ENCODE data around the gene LRP10. TPM values are rescaled to one million over a fixed set of nuclear protein-coding genes. Genes with fewer than 3 reads are reported as not detected.
A peak's percentile ranks its signal among the peaks of the same experiment; 100 is the strongest.

LRP10 gene
- total RNA-seq, 1 donor from 2014 or later, result 16.3 TPM

DNA sequence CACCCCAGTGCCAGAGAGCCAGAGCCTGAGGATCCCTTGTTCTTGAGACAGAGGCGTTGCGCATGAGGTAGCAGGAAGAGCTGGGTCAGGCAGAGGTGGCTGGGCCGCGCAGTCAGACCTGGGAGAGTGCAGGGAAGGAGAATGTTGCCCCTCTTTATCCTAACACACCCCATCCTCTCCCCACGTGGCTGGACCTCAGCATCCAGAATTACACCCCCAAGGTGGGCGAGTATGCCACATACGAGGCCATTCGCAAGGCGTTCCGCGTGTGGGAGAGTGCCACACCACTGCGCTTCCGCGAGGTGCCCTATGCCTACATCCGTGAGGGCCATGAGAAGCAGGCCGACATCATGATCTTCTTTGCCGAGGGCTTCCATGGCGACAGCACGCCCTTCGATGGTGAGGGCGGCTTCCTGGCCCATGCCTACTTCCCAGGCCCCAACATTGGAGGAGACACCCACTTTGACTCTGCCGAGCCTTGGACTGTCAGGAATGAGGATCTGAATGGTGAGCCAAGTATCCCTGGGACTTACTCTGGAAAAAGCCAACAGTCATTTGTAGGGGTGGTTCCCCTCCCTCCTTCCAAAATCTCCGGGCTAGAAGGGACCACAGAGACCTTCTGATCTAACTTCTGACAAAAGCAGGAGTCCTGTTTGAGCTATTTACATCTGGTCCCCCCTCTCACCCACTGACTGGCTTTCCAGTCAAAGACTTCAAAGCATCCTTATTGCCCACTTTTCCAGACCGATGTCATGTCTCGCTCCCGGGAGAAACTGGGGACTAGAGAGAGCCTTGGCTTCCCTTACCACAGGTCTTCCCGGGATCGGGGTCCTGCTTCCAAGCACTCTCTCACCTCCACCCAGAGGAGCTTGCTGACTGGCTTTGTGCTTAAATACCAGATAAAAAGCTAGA, 29.1 kb upstream of the LRP10 start:
- H3K36me3 Mint-ChIP-seq (ENCODE audit: low read depth), result peaks cover 6% of the 10 kb centered on the region
- peak overlapping the region; percentile 23 for H3K4me3 Mint-ChIP-seq
- no peak for DNase-seq (ENCODE audit: low read depth, low spot score)
- H3K9me3 Mint-ChIP-seq, result no peaks in the 10 kb centered on the region
- peaks cover 22% of the 10 kb centered on the region for H3K4me1 Mint-ChIP-seq
- no peak overlapping the region for H3K27ac Mint-ChIP-seq (ENCODE audit: unreplicated experiment)
- TF ChIP-seq, protein P1, sequence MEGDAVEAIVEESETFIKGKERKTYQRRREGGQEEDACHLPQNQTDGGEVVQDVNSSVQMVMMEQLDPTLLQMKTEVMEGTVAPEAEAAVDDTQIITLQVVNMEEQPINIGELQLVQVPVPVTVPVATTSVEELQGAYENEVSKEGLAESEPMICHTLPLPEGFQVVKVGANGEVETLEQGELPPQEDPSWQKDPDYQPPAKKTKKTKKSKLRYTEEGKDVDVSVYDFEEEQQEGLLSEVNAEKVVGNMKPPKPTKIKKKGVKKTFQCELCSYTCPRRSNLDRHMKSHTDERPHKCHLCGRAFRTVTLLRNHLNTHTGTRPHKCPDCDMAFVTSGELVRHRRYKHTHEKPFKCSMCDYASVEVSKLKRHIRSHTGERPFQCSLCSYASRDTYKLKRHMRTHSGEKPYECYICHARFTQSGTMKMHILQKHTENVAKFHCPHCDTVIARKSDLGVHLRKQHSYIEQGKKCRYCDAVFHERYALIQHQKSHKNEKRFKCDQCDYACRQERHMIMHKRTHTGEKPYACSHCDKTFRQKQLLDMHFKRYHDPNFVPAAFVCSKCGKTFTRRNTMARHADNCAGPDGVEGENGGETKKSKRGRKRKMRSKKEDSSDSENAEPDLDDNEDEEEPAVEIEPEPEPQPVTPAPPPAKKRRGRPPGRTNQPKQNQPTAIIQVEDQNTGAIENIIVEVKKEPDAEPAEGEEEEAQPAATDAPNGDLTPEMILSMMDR (conservative IDR thresholded peaks at IDR 0.05), result no peak
- peaks cover 11% of the 10 kb centered on the region for H3K27me3 Mint-ChIP-seq (ENCODE audit: low read depth)

DNA sequence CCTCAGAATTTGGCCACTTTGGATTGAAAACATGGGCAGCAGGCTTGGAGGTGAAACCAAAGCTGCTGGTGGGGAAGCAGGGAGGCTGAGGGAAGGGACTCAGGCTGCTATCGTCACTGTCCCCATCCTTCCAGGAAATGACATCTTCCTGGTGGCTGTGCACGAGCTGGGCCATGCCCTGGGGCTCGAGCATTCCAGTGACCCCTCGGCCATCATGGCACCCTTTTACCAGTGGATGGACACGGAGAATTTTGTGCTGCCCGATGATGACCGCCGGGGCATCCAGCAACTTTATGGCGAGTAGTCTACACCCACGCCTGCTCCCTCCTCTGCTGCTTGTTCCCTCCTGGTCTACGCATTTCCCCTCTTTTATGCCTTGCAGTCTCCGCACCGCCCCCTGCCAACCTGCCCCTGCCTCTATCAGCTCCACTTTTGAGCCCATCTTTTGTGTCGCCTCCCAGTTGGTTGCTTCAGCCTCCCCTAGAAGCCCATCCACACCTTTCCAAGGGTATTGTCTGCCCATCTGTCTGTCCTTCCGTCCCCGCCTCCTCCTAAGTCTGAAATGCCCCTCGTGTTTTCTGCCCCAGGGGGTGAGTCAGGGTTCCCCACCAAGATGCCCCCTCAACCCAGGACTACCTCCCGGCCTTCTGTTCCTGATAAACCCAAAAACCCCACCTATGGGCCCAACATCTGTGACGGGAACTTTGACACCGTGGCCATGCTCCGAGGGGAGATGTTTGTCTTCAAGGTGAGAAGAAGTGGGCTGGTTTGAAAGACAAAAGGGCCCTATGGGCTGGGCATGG, 28.2 kb upstream of the LRP10 start:
- peak overlapping the region; percentile 95 for H3K27ac Mint-ChIP-seq (ENCODE audit: unreplicated experiment)

DNA sequence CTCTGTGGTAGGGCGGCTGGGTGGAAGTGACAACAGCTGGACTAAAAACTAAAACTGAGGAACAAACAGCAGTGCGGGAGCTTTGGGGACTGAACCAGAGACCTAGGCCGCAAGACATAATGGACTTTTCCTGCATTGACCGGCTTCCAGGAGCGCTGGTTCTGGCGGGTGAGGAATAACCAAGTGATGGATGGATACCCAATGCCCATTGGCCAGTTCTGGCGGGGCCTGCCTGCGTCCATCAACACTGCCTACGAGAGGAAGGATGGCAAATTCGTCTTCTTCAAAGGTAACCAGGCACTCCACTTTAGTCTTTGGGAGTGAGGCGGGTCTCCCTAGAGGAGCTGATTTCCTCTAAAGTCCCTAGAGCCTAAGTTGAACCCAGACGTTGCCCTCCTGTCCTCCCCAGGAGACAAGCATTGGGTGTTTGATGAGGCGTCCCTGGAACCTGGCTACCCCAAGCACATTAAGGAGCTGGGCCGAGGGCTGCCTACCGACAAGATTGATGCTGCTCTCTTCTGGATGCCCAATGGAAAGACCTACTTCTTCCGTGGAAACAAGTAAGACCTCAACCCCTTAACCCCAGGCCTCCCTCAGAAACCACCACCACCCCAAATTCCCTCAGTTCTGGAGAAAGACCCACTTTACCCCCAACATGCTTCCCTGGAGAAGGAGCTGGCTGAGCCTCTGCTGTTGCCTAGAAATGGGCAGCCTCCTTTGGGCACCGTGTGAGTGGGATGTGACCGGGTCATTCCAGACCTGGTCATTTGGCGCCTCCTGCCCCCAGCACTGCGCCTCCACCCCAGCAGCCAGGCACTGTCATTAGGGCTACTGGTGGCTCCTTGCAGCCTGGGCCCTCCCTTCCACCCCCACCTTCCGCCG, 27.1 kb upstream of the LRP10 start:
- H3K27ac Mint-ChIP-seq (ENCODE audit: unreplicated experiment), result no peak overlapping the region
- peaks cover 4% of the 10 kb centered on the region for H3K36me3 Mint-ChIP-seq (ENCODE audit: low read depth)
- no peaks in the 10 kb centered on the region for H3K27me3 Mint-ChIP-seq (ENCODE audit: low read depth)
- peaks cover 25% of the 10 kb centered on the region for H3K4me1 Mint-ChIP-seq
- DNase-seq (ENCODE audit: low read depth, low spot score), result no peak
- no peaks in the 10 kb centered on the region for H3K9me3 Mint-ChIP-seq
- TF ChIP-seq, protein P1 (conservative IDR thresholded peaks at IDR 0.05), result no peak
- no peak overlapping the region for H3K4me3 Mint-ChIP-seq

More for the DNA sequence above, 28.2 kb upstream of the LRP10 start:
- no peak for DNase-seq (ENCODE audit: low read depth, low spot score)
- Mint-ChIP-seq H3K36me3 (ENCODE audit: low read depth) (peaks cover 6% of the 10 kb centered on the region), H3K9me3 (no peaks in the 10 kb centered on the region), H3K4me1 (peaks cover 26% of the 10 kb centered on the region), H3K27me3 (ENCODE audit: low read depth) (peaks cover 5% of the 10 kb centered on the region), H3K4me3 (no peak overlapping the region)
- TF ChIP-seq, protein P1 (conservative IDR thresholded peaks at IDR 0.05), result no peak

DNA sequence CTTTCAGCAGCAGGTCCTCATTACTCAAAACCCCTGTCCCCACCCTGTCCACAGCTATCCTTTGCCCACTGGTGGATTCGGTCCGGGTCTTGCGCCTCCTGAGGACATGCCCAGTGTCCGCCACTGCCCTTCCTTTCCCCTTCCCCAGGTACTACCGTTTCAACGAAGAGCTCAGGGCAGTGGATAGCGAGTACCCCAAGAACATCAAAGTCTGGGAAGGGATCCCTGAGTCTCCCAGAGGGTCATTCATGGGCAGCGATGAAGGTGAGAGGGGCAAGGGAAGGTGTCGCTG, 26.5 kb upstream of the LRP10 start:
- TF ChIP-seq, protein P1 (conservative IDR thresholded peaks at IDR 0.05), result no peak
- H3K27ac Mint-ChIP-seq (ENCODE audit: unreplicated experiment), result no peak overlapping the region
- no peak for DNase-seq (ENCODE audit: low read depth, low spot score)
- no peaks in the 10 kb centered on the region for H3K9me3 Mint-ChIP-seq
- peaks cover 4% of the 10 kb centered on the region for H3K36me3 Mint-ChIP-seq (ENCODE audit: low read depth)
- H3K4me3 Mint-ChIP-seq, result no peak overlapping the region
- peaks cover 25% of the 10 kb centered on the region for H3K4me1 Mint-ChIP-seq
- no peaks in the 10 kb centered on the region for H3K27me3 Mint-ChIP-seq (ENCODE audit: low read depth)

All from neural crest cell (in vitro differentiated cells).